K562 (cell line): Measurements from ENCODE around the gene NPHS2. TPM values are rescaled to one million over a fixed set of nuclear protein-coding genes. Genes with fewer than 3 reads are reported as not detected.

Experiments
- CEBPG ChIP-seq, 3 experiments: fragments of 200-800 bp in 1 of 3; sonication (Bioruptor generic) in 1 of 3; sonication (generic) in 1 of 3; formaldehyde crosslinking in 1 of 3; IDR thresholded peaks in 2 of 3; conservative IDR thresholded peaks in 1 of 3; 2 replicates each; pipeline versions ENCODE4 v1.6.1 to v1.8.0; 2016 to 2022; ENCODE audit warnings: missing compliant biosample characterization in 2 of 3, missing genetic modification characterization in 2 of 3, mild to moderate bottlenecking in 1 of 3, missing genetic modification reagents in 1 of 3
- DPF2 ChIP-seq: fragments of 450-650 bp; IDR thresholded peaks from 2 replicates; pipeline ENCODE4 v1.6.1; 2016
- PCBP1 ChIP-seq: fragments of 200-400 bp; formaldehyde crosslinking; IDR thresholded peaks from 2 replicates; pipeline ENCODE4 v1.6.1; 2018; ENCODE audit warnings: mild to moderate bottlenecking, low read depth, low read length; ENCODE audit not compliant: poor library complexity, severe bottlenecking
- ZBTB43 ChIP-seq: sonication (generic); formaldehyde crosslinking; IDR thresholded peaks from 2 replicates; pipeline ENCODE4 v1.8.0; 2023; ENCODE audit warnings: mild to moderate bottlenecking, missing genetic modification reagents
- polyA plus RNA-seq, 8 experiments: library from polyadenylated mRNA; depleted of rRNA in 4 of 8; stranded (reverse) in 5 of 8; unstranded in 3 of 8; fragments of >200 nt; fragmentation: Nextera tagmentation in 2 of 8; fragmentation: Illumina TruSeq in 1 of 8; extraction: Ambion mirVana in 2 of 8; extraction: Trizol in 1 of 8; gene quantifications; 2 replicates each; pipeline versions ENCODE4 v1.2.1 to v1.2.3, GENCODE V29; 2011 to 2014; ENCODE audit warnings: inconsistent platforms in 1 of 8, missing spikeins in 1 of 8
- total RNA-seq, 7 experiments: library from RNA; depleted of rRNA in 6 of 7; stranded (reverse); fragments of >200 nt in 6 of 7; fragmentation: Illumina TruSeq in 2 of 7; extraction: Trizol in 2 of 7; gene quantifications; 2 replicates each; pipeline versions ENCODE4 v1.2.1 to v1.2.3, GENCODE V29; 2011 to 2021; ENCODE audit warnings: low replicate concordance in 1 of 7
- TF ChIP-seq, protein P1 (sequence below), 2 experiments: fragments of 450-650 bp in 1 of 2; sonication (generic) in 1 of 2; formaldehyde crosslinking in 1 of 2; IDR thresholded peaks; 2 replicates each; pipeline versions ENCODE4 v1.7.1 to v1.9.0; 2016 to 2022; ENCODE audit warnings: inconsistent platforms in 1 of 2, mild to moderate bottlenecking in 1 of 2, missing genetic modification reagents in 1 of 2

The NPHS2 gene
- total and polyA plus RNA-seq, 9 of the 15 experiments (the other 6 are each of a cell fraction or from before 2014, with no cell fraction given): not detected

- TF ChIP-seq, protein P1, sequence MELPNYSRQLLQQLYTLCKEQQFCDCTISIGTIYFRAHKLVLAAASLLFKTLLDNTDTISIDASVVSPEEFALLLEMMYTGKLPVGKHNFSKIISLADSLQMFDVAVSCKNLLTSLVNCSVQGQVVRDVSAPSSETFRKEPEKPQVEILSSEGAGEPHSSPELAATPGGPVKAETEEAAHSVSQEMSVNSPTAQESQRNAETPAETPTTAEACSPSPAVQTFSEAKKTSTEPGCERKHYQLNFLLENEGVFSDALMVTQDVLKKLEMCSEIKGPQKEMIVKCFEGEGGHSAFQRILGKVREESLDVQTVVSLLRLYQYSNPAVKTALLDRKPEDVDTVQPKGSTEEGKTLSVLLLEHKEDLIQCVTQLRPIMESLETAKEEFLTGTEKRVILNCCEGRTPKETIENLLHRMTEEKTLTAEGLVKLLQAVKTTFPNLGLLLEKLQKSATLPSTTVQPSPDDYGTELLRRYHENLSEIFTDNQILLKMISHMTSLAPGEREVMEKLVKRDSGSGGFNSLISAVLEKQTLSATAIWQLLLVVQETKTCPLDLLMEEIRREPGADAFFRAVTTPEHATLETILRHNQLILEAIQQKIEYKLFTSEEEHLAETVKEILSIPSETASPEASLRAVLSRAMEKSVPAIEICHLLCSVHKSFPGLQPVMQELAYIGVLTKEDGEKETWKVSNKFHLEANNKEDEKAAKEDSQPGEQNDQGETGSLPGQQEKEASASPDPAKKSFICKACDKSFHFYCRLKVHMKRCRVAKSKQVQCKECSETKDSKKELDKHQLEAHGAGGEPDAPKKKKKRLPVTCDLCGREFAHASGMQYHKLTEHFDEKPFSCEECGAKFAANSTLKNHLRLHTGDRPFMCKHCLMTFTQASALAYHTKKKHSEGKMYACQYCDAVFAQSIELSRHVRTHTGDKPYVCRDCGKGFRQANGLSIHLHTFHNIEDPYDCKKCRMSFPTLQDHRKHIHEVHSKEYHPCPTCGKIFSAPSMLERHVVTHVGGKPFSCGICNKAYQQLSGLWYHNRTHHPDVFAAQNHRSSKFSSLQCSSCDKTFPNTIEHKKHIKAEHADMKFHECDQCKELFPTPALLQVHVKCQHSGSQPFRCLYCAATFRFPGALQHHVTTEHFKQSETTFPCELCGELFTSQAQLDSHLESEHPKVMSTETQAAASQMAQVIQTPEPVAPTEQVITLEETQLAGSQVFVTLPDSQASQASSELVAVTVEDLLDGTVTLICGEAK (IDR thresholded peaks at IDR 0.05): no peak
- TF ChIP-seq, protein P1 (CRISPR knock-in tag; IDR thresholded peaks at IDR 0.05): no peak
- TF ChIP-seq DPF2 (no peak), CEBPG (CRISPR knock-in tag; IDR thresholded peaks at IDR 0.05) (no peak), CEBPG (tag; conservative IDR thresholded peaks at IDR 0.05 in 1 of 2, IDR thresholded peaks at IDR 0.05 in 1 of 2) (no peak), ZBTB43 (CRISPR knock-in tag) (no peak), PCBP1 (no peak)
- TF ChIP-seq, all 486 proteins: peak for 0
Measured at GRCh38 chr1:179547021-179547535, 28.7 kb downstream of the NPHS2 start (continued).
